ENCODE results near the gene C11orf21.

GRCh38 chr11:2280208-2280607 is 21.5 kb downstream of the C11orf21 start:
- TF ChIP-seq CTCF (IDR thresholded peaks at IDR 0.05) (no peak), POLR2AphosphoS5 (IDR thresholded peaks at IDR 0.05; ENCODE audit: insufficient read depth in 1 of 2, low read depth in 1 of 2) (no peak)

Data from vagina (tissue), 2 donors.